ENCODE measurements around the gene PDE6A.

DNA sequence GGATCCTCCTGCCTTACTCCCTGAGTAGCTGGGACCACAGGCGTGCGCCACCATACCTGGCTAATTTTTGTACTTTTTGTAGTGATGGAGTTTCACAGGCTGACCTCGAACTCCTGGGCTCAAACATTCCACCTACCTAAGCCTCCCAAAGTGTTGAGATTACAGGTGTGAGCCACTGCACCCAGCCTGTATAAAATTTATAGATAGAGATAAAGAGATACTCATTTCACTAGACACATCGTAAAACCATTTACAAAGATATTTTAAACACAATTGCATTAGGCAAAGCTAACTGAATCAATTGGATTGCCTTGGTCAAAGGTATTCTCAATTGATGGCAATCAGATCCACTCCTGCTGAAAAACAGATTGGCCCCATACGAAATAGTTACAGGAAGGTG, 52.0 kb downstream of the PDE6A start:
- TF ChIP-seq POLR2A (IDR thresholded peaks at IDR 0.05; ENCODE audit: low read length): no peak
- no peak for TF ChIP-seq GATA1 (IDR thresholded peaks at IDR 0.05; ENCODE audit: low read depth, low read length)

Measured in erythroblast (primary cell).